ENCODE results near the gene NOL4L. TPM values are rescaled to one million over a fixed set of nuclear protein-coding genes. Genes with fewer than 3 reads are reported as not detected.

The NOL4L gene
- total and polyA plus RNA-seq, 2 donors (not counting 3 experiments of a cell fraction or from before 2014, with no cell fraction given), result 55.2 to 79.6 TPM

- Histone ChIP-seq H3K4me1 (ENCODE audit: control insufficient read depth, extremely low read depth, insufficient read depth, low read length) (peaks cover 16% of the 10 kb centered on the region), H3K9ac (replicated peaks; ENCODE audit: extremely low read depth, insufficient read depth, low read length) (no peak overlapping the region), H3K27me3 (ENCODE audit: control insufficient read depth in 2 of 2, insufficient read depth in 2 of 2, low read length in 2 of 2) (no peaks in the 10 kb centered on the region), H3K9me3 (replicated peaks; ENCODE audit: control insufficient read depth, insufficient read depth, low read length) (no peaks in the 10 kb centered on the region), H3K9me1 (replicated peaks; ENCODE audit: control insufficient read depth, extremely low read depth, insufficient read depth, low read length) (no peaks in the 10 kb centered on the region), H3K27ac (ENCODE audit: insufficient read depth, low read depth, low read length) (no peak overlapping the region), H3K79me2 (ENCODE audit: control insufficient read depth, insufficient read depth, low read length) (no peaks in the 10 kb centered on the region), H3K4me3 (replicated peaks in 1 of 3; ENCODE audit: insufficient read depth in 1 of 3, low read depth in 1 of 3, low read length in 3 of 3) (no peak overlapping the region), H2AFZ (ENCODE audit: low read depth, low read length) (no peak overlapping the region), H3K36me3 (ENCODE audit: control insufficient read depth in 2 of 2, extremely low read depth in 1 of 2, insufficient read depth in 2 of 2, low read length in 2 of 2) (no peaks in the 10 kb centered on the region), H4K20me1 (replicated peaks; ENCODE audit: control insufficient read depth, extremely low read depth, insufficient read depth, low read length) (no peaks in the 10 kb centered on the region), H3K4me2 (ENCODE audit: insufficient read depth, low read length) (no peak overlapping the region)
- peak; percentile 53 for DNase-seq (ENCODE audit: low read depth, low spot score)
- dilution Hi-C loops (cut with MboI; ENCODE audit: extremely low pct_ligation_motif_present, low sequenced_read_pairs) (no loop called here), intact Hi-C loops (cut with micrococcal nuclease) (loop anchor here (1.0 to 5.0 kb wide), 4 partner anchors 37 to 255 kb away; no protein-coding TSS in a partner anchor)
- no TSS peak for BruUV-seq (replicated peaks)
- ChIA-PET CTCF (interaction anchor here (0.6 to 8.5 kb wide), 25 partner anchors 11 to 256 kb away, joined by 3 to 246 read pairs (median 4); no protein-coding TSS in a partner anchor), POLR2A (no interaction called here)
- FAIRE-seq, result peak; percentile 93
- TF ChIP-seq CTCF (IDR thresholded peaks at IDR 0.05; ENCODE audit: extremely low read depth in 1 of 2, insufficient read depth in 1 of 2, low read depth in 1 of 2, low read length in 2 of 2), result peak; percentile 86 to 90
- TF ChIP-seq GATA2 (IDR thresholded peaks at IDR 0.05; ENCODE audit: insufficient read depth, insufficient read length, low read depth, low read length), result no peak
- TF ChIP-seq MAX (IDR thresholded peaks at IDR 0.05; ENCODE audit: insufficient read depth, insufficient read length), result peak; percentile 44
- TF ChIP-seq MYC (IDR thresholded peaks at IDR 0.05; ENCODE audit: low read depth, low read length), result no peak
- no peak for TF ChIP-seq FOS (IDR thresholded peaks at IDR 0.05; ENCODE audit: borderline replicate concordance, insufficient read depth, low read length)
Observed at GRCh38 chr20:32521780-32522525, 63.2 kb downstream of the NOL4L start.

Data from endothelial cell of umbilical vein (primary cell).